Left renal cortex interstitium (tissue), 4 donors: ENCODE measurements around the gene ASIC3. TPM values are rescaled to one million over a fixed set of nuclear protein-coding genes. Genes with fewer than 3 reads are reported as not detected.
"Not testable (repeated sequence)": the region's sequence is repeated elsewhere in the genome, so short reads cannot be mapped to it uniquely, and the experiment has no call there.

Source experiments
- DNase-seq, 4 donors: peaks; one replicate each; pipeline ENCODE4 v3.0.0-alpha.2; 2013; ENCODE audit warnings: low read depth in 4 of 4, low spot score in 2 of 4, missing footprints in 1 of 4
- polyA plus RNA-seq, 4 donors: library from polyadenylated mRNA; unstranded; fragments of 120-200 nt; gene quantifications; one replicate each; pipeline ENCODE4 v1.2.1, GENCODE V29; 2013; ENCODE audit not compliant: insufficient read length in 4 of 4

The ASIC3 gene
- 1 to 10 TPM in 3 of 4 donors, under 1 TPM in 1; 0.83 to 3.8 (median 2.5) TPM for polyA plus RNA-seq

GRCh38 chr7:151047976-151048815, at the start of gene ASIC3:
ASIC3 (plus strand) TSS chr7:151048531; CDS start chr7:151048886, 355 bp downstream.
- no peak for DNase-seq

- DNase-seq, result no peak
These were observed 49.3 kb upstream of the ASIC3 start for GRCh38 chr7:150999001-150999400.

- no peak for DNase-seq
These were observed 48.7 kb upstream of the ASIC3 start for GRCh38 chr7:150999497-151000230.

- no peak for DNase-seq
These were observed 47.3 kb upstream of the ASIC3 start for GRCh38 chr7:151000897-151001495.

GRCh38 chr7:151001546-151001945, 46.8 kb upstream of the ASIC3 start:
- DNase-seq, result no peak

- no peak for DNase-seq
These were observed 44.8 kb upstream of the ASIC3 start for GRCh38 chr7:151003572-151003971.

- no peak for DNase-seq
These were observed 42.8 kb upstream of the ASIC3 start for GRCh38 chr7:151005566-151005965.

GRCh38 chr7:151006590-151007300, 41.6 kb upstream of the ASIC3 start:
- DNase-seq, result no peak

- DNase-seq, result no peak
These were observed 40.8 kb upstream of the ASIC3 start for GRCh38 chr7:151007469-151007898.

GRCh38 chr7:151008143-151008510, 40.2 kb upstream of the ASIC3 start:
- DNase-seq, result no peak

GRCh38 chr7:151008511-151009323, 39.6 kb upstream of the ASIC3 start:
- no peak for DNase-seq

- no peak for DNase-seq
These were observed 38.8 kb upstream of the ASIC3 start for GRCh38 chr7:151009327-151010036.

GRCh38 chr7:151010037-151010306, 38.4 kb upstream of the ASIC3 start:
- no peak for DNase-seq

GRCh38 chr7:151010307-151011096, 37.8 kb upstream of the ASIC3 start:
- DNase-seq, result peak in 1 of 4 donors; percentile 57

GRCh38 chr7:151011097-151011409, 37.3 kb upstream of the ASIC3 start:
- no peak for DNase-seq

- DNase-seq, result not testable (repeated sequence)
These were observed 36.7 kb upstream of the ASIC3 start for GRCh38 chr7:151011616-151012015.

- DNase-seq, result no peak
These were observed 36.2 kb upstream of the ASIC3 start for GRCh38 chr7:151012031-151012692.

- no peak for DNase-seq
These were observed 35.4 kb upstream of the ASIC3 start for GRCh38 chr7:151012911-151013347.
